ENCODE measurements around the gene RFX2. TPM values are rescaled to one million over a fixed set of nuclear protein-coding genes. Genes with fewer than 3 reads are reported as not detected.

Gene RFX2
- total and polyA plus RNA-seq, 12 donors: 2.3 to 10.4 (median 4.6) TPM

GRCh38 chr19:6138511-6138910 lies 28.2 kb upstream of the RFX2 start:
- no peak overlapping the region for H3K27ac ChIP-seq
- H3K4me1 ChIP-seq (replicated peaks in 1 of 2): no peaks in the 10 kb centered on the region
- H3K36me3 ChIP-seq (replicated peaks in 1 of 2): no peaks in the 10 kb centered on the region
- no peaks in the 10 kb centered on the region for H3K27me3 ChIP-seq
- TF ChIP-seq POLR2A (IDR thresholded peaks at IDR 0.05): no peak
- no peak for TF ChIP-seq CTCF (IDR thresholded peaks at IDR 0.05)
- intact Hi-C loops (cut with DNase I): no loop called here
- H3K4me3 ChIP-seq: no peak overlapping the region
- H3K9me3 ChIP-seq (replicated peaks in 1 of 3): no peaks in the 10 kb centered on the region
- whole genome bisulfite sequencing, 4 donors: 39 to 62% (median 52%) methylated on average over 1 to 2 of the region's 2 CpGs
- no peak for DNase-seq

- no peak overlapping the region for H3K4me3 ChIP-seq
- no peaks in the 10 kb centered on the region for H3K4me1 ChIP-seq (replicated peaks in 1 of 2)
- DNase-seq: no peak
- no peak overlapping the region for H3K27ac ChIP-seq
- 50 to 59% (median 57%) methylated on average over 7 of the region's 7 CpGs for WGBS, 4 donors
- no peaks in the 10 kb centered on the region for H3K9me3 ChIP-seq (replicated peaks in 1 of 3)
- intact Hi-C loops (cut with DNase I): no loop called here
- H3K27me3 ChIP-seq: no peaks in the 10 kb centered on the region
- TF ChIP-seq CTCF (IDR thresholded peaks at IDR 0.05) (no peak), POLR2A (IDR thresholded peaks at IDR 0.05) (no peak)
- H3K36me3 ChIP-seq (replicated peaks in 1 of 2): no peaks in the 10 kb centered on the region
Measured at GRCh38 chr19:6138066-6138465, 27.8 kb upstream of the RFX2 start.

GRCh38 chr19:6133231-6133630 lies 22.9 kb upstream of the RFX2 start:
- 79 to 90% (median 87%) methylated on average over 5 of the region's 5 CpGs for WGBS, 4 donors
- intact Hi-C loops (cut with DNase I): no loop called here
- H3K4me1 ChIP-seq (replicated peaks in 1 of 2): no peaks in the 10 kb centered on the region
- TF ChIP-seq POLR2A (IDR thresholded peaks at IDR 0.05) (no peak), CTCF (IDR thresholded peaks at IDR 0.05) (no peak)
- DNase-seq: no peak
- H3K27ac ChIP-seq: no peak overlapping the region
- H3K4me3 ChIP-seq: no peak overlapping the region
- H3K27me3 ChIP-seq: no peaks in the 10 kb centered on the region
- no peaks in the 10 kb centered on the region for H3K36me3 ChIP-seq (replicated peaks in 1 of 2)
- no peaks in the 10 kb centered on the region for H3K9me3 ChIP-seq (replicated peaks in 1 of 3)

GRCh38 chr19:6132482-6132881 lies 22.2 kb upstream of the RFX2 start:
- Histone ChIP-seq H3K4me1 (replicated peaks in 1 of 2) (no peaks in the 10 kb centered on the region), H3K27me3 (no peaks in the 10 kb centered on the region), H3K27ac (no peak overlapping the region), H3K9me3 (replicated peaks in 1 of 3) (no peaks in the 10 kb centered on the region), H3K36me3 (replicated peaks in 1 of 2) (no peaks in the 10 kb centered on the region), H3K4me3 (no peak overlapping the region)
- DNase-seq: no peak
- WGBS, 4 donors: 64 to 93% (median 84%) methylated on average over 4 of the region's 4 CpGs
- intact Hi-C loops (cut with DNase I): no loop called here
- no peak for TF ChIP-seq CTCF (IDR thresholded peaks at IDR 0.05)
- no peak for TF ChIP-seq POLR2A (IDR thresholded peaks at IDR 0.05)
